Neuronal stem cell (in vitro differentiated cells): Measurements from ENCODE around the gene MYO1B.

Experiments used
- DNase-seq: peaks from one replicate; pipeline ENCODE4 v3.0.0-alpha.2; 2013; ENCODE audit warnings: low spot score
- H2AFZ ChIP-seq: one replicate; pipeline ENCODE4 v1.6.1; 2013; ENCODE audit warnings: mild to moderate bottlenecking, low read length, inconsistent platforms
- H2AK5ac ChIP-seq: 2 replicates; pipeline ENCODE4 v1.6.1; 2013; ENCODE audit warnings: low read depth, mild to moderate bottlenecking, inconsistent platforms, low read length, moderate library complexity, mixed read lengths
- H2BK120ac ChIP-seq: 2 replicates; pipeline ENCODE4 v1.6.1; 2013; ENCODE audit warnings: low read depth, mild to moderate bottlenecking, inconsistent platforms, low read length, moderate library complexity, mixed read lengths
- H2BK12ac ChIP-seq: one replicate; pipeline ENCODE4 v1.6.1; 2013; ENCODE audit warnings: low read length, inconsistent platforms
- H2BK15ac ChIP-seq: 2 replicates; pipeline ENCODE4 v1.6.1; 2013; ENCODE audit warnings: mild to moderate bottlenecking, low read length, inconsistent platforms, mixed read lengths
- H2BK5ac ChIP-seq: one replicate; pipeline ENCODE4 v1.6.1; 2013; ENCODE audit warnings: inconsistent platforms, mild to moderate bottlenecking, low read length, moderate library complexity
- H3K14ac ChIP-seq: one replicate; pipeline ENCODE4 v1.6.1; 2013; ENCODE audit warnings: low read length, inconsistent platforms
- H3K18ac ChIP-seq: 2 replicates; pipeline ENCODE4 v1.6.1; 2013; ENCODE audit warnings: low read length, inconsistent platforms
- H3K23ac ChIP-seq: 2 replicates; pipeline ENCODE4 v1.6.1; 2013; ENCODE audit warnings: low read depth, mild to moderate bottlenecking, mixed read lengths, low read length, inconsistent platforms; ENCODE audit not compliant: poor library complexity
- H3K27ac ChIP-seq: replicated peaks from 3 replicates; pipeline ENCODE4 v1.5.1; 2013; ENCODE audit warnings: low read length, inconsistent platforms
- H3K27me3 ChIP-seq, 3 experiments: 2 replicates each; pipeline ENCODE4 v1.6.1; 2013; ENCODE audit warnings: low read length in 3 of 3, mild to moderate bottlenecking in 2 of 3, inconsistent platforms in 1 of 3, low read depth in 1 of 3, mixed read lengths in 1 of 3, moderate library complexity in 1 of 3; ENCODE audit not compliant: control insufficient read depth in 3 of 3, insufficient read depth in 3 of 3
- H3K36me3 ChIP-seq, 2 donors: replicated peaks in 1 of 2; 2 replicates each; pipeline ENCODE4 v1.6.1; 2013; ENCODE audit warnings: low read length in 2 of 2; ENCODE audit not compliant: control insufficient read depth in 2 of 2, insufficient read depth in 2 of 2
- H3K4ac ChIP-seq: 2 replicates; pipeline ENCODE4 v1.6.1; 2013; ENCODE audit warnings: inconsistent platforms, mild to moderate bottlenecking, low read length, moderate library complexity
- H3K4me1 ChIP-seq, 2 donors: 1 replicate in 1 of 2; 2 replicates in 1 of 2; pipeline ENCODE4 v1.6.1; 2013; ENCODE audit warnings: low read length in 2 of 2, low read depth in 1 of 2; ENCODE audit not compliant: control insufficient read depth in 2 of 2, insufficient read depth in 1 of 2
- H3K4me2 ChIP-seq: one replicate; pipeline ENCODE4 v1.6.1; 2013; ENCODE audit warnings: mild to moderate bottlenecking, low read length, inconsistent platforms; ENCODE audit not compliant: insufficient read depth, poor library complexity, severe bottlenecking
- H3K4me3 ChIP-seq, 2 donors: 2 replicates each; pipeline ENCODE4 v1.5.1; 2013; ENCODE audit warnings: low read length in 2 of 2, mild to moderate bottlenecking in 2 of 2, inconsistent platforms in 1 of 2, moderate library complexity in 1 of 2
- H3K79me1 ChIP-seq: one replicate; pipeline ENCODE4 v1.6.1; 2013; ENCODE audit warnings: low read depth, mild to moderate bottlenecking, inconsistent platforms, low read length, moderate library complexity
- H3K9ac ChIP-seq: one replicate; pipeline ENCODE4 v1.6.1; 2013; ENCODE audit warnings: mild to moderate bottlenecking, low read depth, low read length, inconsistent platforms; ENCODE audit not compliant: poor library complexity
- H3K9me3 ChIP-seq, 2 donors: replicated peaks in 1 of 2; 2 replicates each; pipeline versions ENCODE3 to v1.6.1; 2013; ENCODE audit warnings: low read length in 2 of 2, mild to moderate bottlenecking in 2 of 2, inconsistent platforms in 1 of 2, low read depth in 1 of 2, mixed read lengths in 1 of 2, moderate library complexity in 1 of 2; ENCODE audit not compliant: control insufficient read depth in 2 of 2, insufficient read depth in 1 of 2
- H4K8ac ChIP-seq: one replicate; pipeline ENCODE4 v1.6.1; 2013; ENCODE audit warnings: low read depth, mild to moderate bottlenecking, inconsistent platforms, low read length, moderate library complexity
- H4K91ac ChIP-seq: one replicate; pipeline ENCODE4 v1.6.1; 2013; ENCODE audit warnings: low read length, low read depth, mild to moderate bottlenecking, inconsistent platforms; ENCODE audit not compliant: poor library complexity
- WGBS, 2 donors: extraction: QIAGEN DNeasy Blood & Tissue Kit; methylation state at CpG; one replicate each; pipeline ENCODE4 v1.1.7; 2013; ENCODE audit warnings: missing lambda C conversion rate in 2 of 2, mixed read lengths in 1 of 2; ENCODE audit not compliant: insufficient read length in 2 of 2, insufficient replicate concordance in 1 of 2; ENCODE audit errors: extremely low coverage in 2 of 2; 5-methylcytosine and 5-hydroxymethylcytosine counted together

Gene MYO1B

DNA sequence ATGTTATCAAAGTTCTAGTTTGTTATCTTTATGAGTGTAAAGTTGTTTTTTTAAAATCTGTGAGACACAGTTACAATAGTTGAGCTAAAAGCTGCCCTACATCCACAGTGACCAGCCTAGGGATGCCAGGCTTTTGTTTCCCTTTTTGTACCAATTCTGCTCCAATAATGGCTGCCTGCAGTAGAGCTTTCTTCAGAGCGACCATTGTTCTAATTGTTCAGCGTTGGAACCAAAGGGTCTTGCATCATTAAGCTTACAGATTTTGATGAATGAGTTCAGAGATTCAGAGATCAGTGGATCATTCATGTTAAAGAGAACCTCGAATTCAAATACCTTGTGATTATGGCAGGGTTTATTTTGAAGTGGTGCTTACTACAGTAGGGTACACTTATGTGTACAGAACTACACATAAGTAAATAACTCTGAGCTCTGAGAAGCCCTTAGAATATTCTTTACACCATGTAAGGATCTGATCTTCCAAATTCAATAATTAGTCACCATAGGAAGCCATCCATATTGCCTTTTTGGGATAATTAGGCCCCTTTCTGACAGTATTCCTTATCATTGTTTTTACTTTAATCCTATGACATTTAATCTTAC, 157.9 kb downstream of the MYO1B start:
- Histone ChIP-seq H3K23ac (no peak overlapping the region), H3K9ac (no peak overlapping the region), H3K18ac (no peak overlapping the region), H3K79me1 (no peaks in the 10 kb centered on the region), H3K27me3 (no peaks in the 10 kb centered on the region), H3K4me2 (no peak overlapping the region), H3K4me1 (peaks cover 6 to 17% of the 10 kb centered on the region in 2 donors), H4K8ac (no peak overlapping the region), H3K4ac (no peak overlapping the region), H4K91ac (no peak overlapping the region), H2BK120ac (no peak overlapping the region), H3K4me3 (no peak overlapping the region), H2BK12ac (no peak overlapping the region), H2AFZ (no peak overlapping the region), H3K9me3 (peaks cover 3% of the 10 kb centered on the region in 2 donors), H3K27ac (peak overlapping the region; percentile 2), H2AK5ac (no peak overlapping the region), H2BK15ac (no peak overlapping the region), H3K36me3 (peaks cover 7 to 89% of the 10 kb centered on the region in 2 donors), H2BK5ac (no peak overlapping the region), H3K14ac (no peak overlapping the region)
- WGBS, 2 donors, result no CpG with 5 or more reads among the region's 3 CpGs
- peak; percentile 59 for DNase-seq

DNA sequence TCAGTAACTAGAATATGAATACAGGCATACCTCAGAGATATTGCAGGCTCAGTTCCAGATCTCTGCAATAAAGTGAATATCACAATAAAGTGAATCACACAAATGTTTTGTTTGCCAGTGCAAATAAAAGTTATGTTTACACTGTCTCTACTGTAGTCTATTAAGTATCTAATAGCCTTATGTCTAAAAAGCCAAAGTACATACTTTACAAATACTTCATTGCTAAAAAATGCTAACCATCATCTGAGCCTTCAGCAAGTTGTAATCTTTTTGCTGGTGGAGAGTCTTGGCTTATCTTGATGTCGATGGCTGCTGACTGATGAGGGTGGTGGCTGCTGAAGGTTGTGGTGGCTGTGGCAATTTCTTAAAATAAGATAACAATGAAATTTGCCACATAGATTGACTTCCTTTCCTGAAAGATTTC, 159.4 kb downstream of the MYO1B start:
- Histone ChIP-seq H3K18ac (no peak overlapping the region), H3K27ac (no peak overlapping the region), H3K36me3 (peaks cover 8 to 99% of the 10 kb centered on the region in 2 donors), H4K91ac (no peak overlapping the region), H2BK15ac (no peak overlapping the region), H3K14ac (no peak overlapping the region), H2AK5ac (no peak overlapping the region), H2BK120ac (no peak overlapping the region), H3K4ac (no peak overlapping the region), H3K4me1 (peaks cover 6 to 17% of the 10 kb centered on the region in 2 donors), H3K27me3 (no peaks in the 10 kb centered on the region), H3K79me1 (no peaks in the 10 kb centered on the region), H3K9ac (no peak overlapping the region), H3K9me3 (peaks cover 0 to 3% of the 10 kb centered on the region in 2 donors), H3K4me3 (no peak overlapping the region), H2BK12ac (no peak overlapping the region), H3K23ac (no peak overlapping the region), H2BK5ac (no peak overlapping the region), H2AFZ (no peak overlapping the region), H4K8ac (no peak overlapping the region), H3K4me2 (no peak overlapping the region)
- no peak for DNase-seq
- no CpG with 5 or more reads among the region's 1 CpG for WGBS, 2 donors

DNA sequence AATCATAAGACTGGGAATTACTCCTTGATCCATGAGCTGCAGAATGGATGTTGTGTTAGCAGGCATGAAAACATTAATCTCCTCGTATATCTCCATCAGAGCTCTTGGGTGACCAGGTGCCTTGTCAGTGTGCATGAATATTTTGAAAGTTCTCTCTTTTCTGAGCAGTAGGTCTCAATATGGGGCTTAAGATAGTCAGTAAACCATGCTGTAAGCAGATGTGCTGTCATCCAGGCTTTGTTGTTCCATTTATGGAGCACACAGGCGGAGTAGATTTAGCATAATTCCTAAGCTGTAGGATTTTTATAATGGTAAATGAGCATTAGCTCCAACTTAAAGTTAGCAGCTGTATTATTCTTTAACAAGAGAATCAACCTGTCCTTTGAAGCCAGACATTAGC, 160.3 kb downstream of the MYO1B start:
- no peak overlapping the region for H3K4me3 ChIP-seq
- peaks cover 0 to 3% of the 10 kb centered on the region in 2 donors for H3K9me3 ChIP-seq
- no peak overlapping the region for H4K91ac ChIP-seq
- no peak overlapping the region for H3K18ac ChIP-seq
- no peaks in the 10 kb centered on the region for H3K79me1 ChIP-seq
- H3K4me2 ChIP-seq, result no peak overlapping the region
- no peak overlapping the region for H3K9ac ChIP-seq
- no peaks in the 10 kb centered on the region for H3K27me3 ChIP-seq
- H2BK120ac ChIP-seq, result no peak overlapping the region
- no peak overlapping the region for H2BK5ac ChIP-seq
- no peak overlapping the region for H2BK15ac ChIP-seq
- H2AFZ ChIP-seq, result no peak overlapping the region
- no peak overlapping the region for H2AK5ac ChIP-seq
- no peak overlapping the region for H3K23ac ChIP-seq
- DNase-seq, result no peak
- no peak overlapping the region for H3K27ac ChIP-seq
- no peak overlapping the region for H4K8ac ChIP-seq
- H2BK12ac ChIP-seq, result no peak overlapping the region
- no CpG with 5 or more reads among the region's 2 CpGs for WGBS, 2 donors
- no peak overlapping the region for H3K4ac ChIP-seq
- H3K14ac ChIP-seq, result no peak overlapping the region
- H3K4me1 ChIP-seq, result peaks cover 6 to 12% of the 10 kb centered on the region in 2 donors
- H3K36me3 ChIP-seq, result peaks cover 11 to 99% of the 10 kb centered on the region in 2 donors

DNA sequence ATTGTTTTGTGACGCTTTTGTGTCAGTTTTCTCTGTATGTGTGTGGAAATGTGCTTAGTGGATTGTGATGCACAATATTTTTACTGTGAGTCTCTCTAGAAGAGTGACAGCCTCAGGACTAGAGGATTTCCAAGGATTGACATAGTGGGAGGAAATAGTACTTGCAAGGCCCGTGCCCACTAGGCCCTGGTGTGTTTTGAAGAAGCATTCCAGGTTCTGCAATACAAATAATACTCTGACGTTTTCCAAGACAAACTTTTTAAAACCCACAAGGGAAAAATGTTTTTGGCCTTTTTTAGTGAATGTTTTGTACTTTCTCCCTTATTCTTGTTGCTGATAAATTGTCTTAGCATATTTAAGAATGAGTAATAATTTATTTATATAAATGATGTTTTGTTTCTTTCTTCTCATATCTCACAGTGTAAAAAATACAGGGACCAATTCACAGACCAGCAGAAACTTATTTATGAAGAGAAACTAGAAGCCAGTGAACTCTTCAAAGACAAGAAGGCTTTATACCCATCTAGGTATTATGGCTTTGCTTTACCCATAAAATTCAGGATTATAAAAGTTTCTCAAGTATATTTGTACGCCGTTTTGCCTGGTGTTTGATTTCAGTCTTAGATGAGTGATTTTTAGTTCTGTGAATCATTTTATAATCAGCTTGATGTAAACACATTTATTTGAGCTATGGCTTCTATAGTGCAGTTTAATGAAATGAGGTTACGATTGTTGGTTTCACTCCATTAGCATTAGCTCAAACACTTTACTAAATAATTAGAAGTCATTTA, 165.6 kb downstream of the MYO1B start:
- Histone ChIP-seq H3K27ac (no peak overlapping the region), H4K8ac (no peak overlapping the region), H3K79me1 (no peaks in the 10 kb centered on the region), H3K14ac (no peak overlapping the region), H3K23ac (no peak overlapping the region), H2BK5ac (no peak overlapping the region), H3K4me1 (no peaks in the 10 kb centered on the region), H3K4me3 (no peak overlapping the region), H3K4ac (no peak overlapping the region), H3K18ac (no peak overlapping the region), H2AFZ (no peak overlapping the region), H3K4me2 (no peak overlapping the region), H3K36me3 (peaks cover 18 to 99% of the 10 kb centered on the region in 2 donors), H4K91ac (no peak overlapping the region), H3K9ac (no peak overlapping the region), H3K27me3 (no peaks in the 10 kb centered on the region), H2AK5ac (no peak overlapping the region), H2BK12ac (no peak overlapping the region), H2BK120ac (no peak overlapping the region), H2BK15ac (no peak overlapping the region), H3K9me3 (no peaks in the 10 kb centered on the region)
- no CpG with 5 or more reads among the region's 6 CpGs for WGBS, 2 donors
- DNase-seq, result no peak
